Omental fat pad (tissue), 4 donors: ENCODE data around the gene GABRB3. TPM values are rescaled to one million over a fixed set of nuclear protein-coding genes. Genes with fewer than 3 reads are reported as not detected.

Source experiments
- ATAC-seq: fragments of 150-250 bp; one replicate; pipeline ENCODE4 v1.9.1; 2016; ENCODE audit warnings: mild to moderate bottlenecking, moderate library complexity; ENCODE audit not compliant: low FRiP score
- DNase-seq: peaks from one replicate; pipeline ENCODE4 v3.0.0-alpha.2; 2019; ENCODE audit warnings: low spot score
- CTCF ChIP-seq, 3 donors: fragments of 450-650 bp; IDR thresholded peaks; one replicate each; pipeline ENCODE4 v1.5.1; 2016 to 2017; ENCODE audit warnings: antibody characterized with exemption in 3 of 3, mild to moderate bottlenecking in 3 of 3, moderate library complexity in 2 of 3
- total RNA-seq, 4 donors: library from RNA; depleted of rRNA; stranded (reverse); fragments of >200 nt; gene quantifications; one replicate each; pipeline ENCODE4 v1.1.0, GENCODE V29; 2016

Gene GABRB3
- total RNA-seq, 4 donors from 2014 or later, result 0.72 to 1.8 (median 1.2) TPM

GRCh38 chr15:26521691-26522198, 251.1 kb downstream of the GABRB3 start:
- TF ChIP-seq CTCF (IDR thresholded peaks at IDR 0.05), result no peak
- ATAC-seq (no peak), DNase-seq (no peak)

- no peak for DNase-seq
- TF ChIP-seq CTCF (IDR thresholded peaks at IDR 0.05), result no peak
- no peak for ATAC-seq
Measured at GRCh38 chr15:26521130-26521529, 251.7 kb downstream of the GABRB3 start.

- ATAC-seq, result no peak
- TF ChIP-seq CTCF (IDR thresholded peaks at IDR 0.05), result no peak
- DNase-seq, result no peak
Measured at GRCh38 chr15:26518885-26519284, 254.0 kb downstream of the GABRB3 start.

GRCh38 chr15:26516102-26516980, 256.5 kb downstream of the GABRB3 start:
- no peak for ATAC-seq
- no peak for TF ChIP-seq CTCF (IDR thresholded peaks at IDR 0.05)
- DNase-seq, result no peak

- ATAC-seq, result no peak
- DNase-seq, result no peak
- TF ChIP-seq CTCF (IDR thresholded peaks at IDR 0.05), result no peak
Measured at GRCh38 chr15:26504009-26504408, 268.9 kb downstream of the GABRB3 start.

Other genes starting within 250 kb of the GABRB3 start
- gene GABRA5, start 94.0 kb upstream of the GABRB3 start, total RNA-seq, result not detected
- not detected for gene GABRG3, start 198.1 kb upstream of the GABRB3 start, total RNA-seq